ENCODE measurements around the gene NEDD4L.
"Not testable (repeated sequence)": the region's sequence is repeated elsewhere in the genome, so short reads cannot be mapped to it uniquely, and the experiment has no call there.

The NEDD4L gene

DNA sequence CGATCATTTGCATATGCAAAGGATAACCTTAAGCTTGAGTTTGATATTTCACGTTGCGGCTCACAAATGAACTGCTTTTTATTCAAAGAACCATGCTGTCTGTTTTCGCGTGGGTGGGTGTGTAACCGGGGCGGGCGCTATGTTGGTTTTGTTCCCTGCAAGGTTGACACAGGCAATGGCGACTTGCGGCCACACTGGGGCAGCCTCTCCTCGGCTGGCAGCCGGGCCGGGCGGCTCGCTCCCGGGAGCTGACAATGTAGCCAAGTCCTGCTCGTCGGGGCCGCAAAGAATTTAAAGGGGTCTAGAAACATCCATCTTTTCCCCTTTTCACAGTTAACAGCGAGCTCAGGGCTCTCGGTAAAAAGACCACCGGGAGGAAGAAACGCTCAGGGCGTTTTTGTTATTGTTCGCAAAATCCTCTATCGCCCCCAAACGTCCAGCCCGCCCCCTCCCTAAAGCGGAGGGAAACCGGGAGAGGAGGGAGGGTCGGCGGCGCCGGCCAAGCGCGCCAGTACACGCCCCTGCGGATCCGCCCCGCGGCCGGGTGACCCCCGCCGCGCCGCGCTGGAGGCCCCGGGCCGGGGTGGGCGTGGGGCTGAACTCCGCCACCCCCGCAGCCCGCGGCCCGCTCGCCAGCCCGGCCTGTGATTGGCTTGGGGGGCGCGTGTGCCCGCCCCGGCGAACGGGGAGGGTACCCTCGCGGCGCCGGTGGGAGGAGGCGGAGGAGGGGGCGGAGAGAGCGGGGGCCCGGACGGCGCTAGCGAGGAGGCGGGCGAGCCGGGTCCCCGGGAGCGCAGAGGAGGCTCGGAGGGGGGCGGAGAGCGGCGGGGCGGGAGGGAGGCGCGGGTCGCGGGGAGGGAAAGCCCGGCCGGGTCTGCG, at the start of gene NEDD4L:
Gene NEDD4L, plus strand, starts transcription at position 736 of the 879 bp plus-strand sequence. CDS start 435 bp downstream, outside the sequence.
- DNase-seq = peak; percentile 6

DNA sequence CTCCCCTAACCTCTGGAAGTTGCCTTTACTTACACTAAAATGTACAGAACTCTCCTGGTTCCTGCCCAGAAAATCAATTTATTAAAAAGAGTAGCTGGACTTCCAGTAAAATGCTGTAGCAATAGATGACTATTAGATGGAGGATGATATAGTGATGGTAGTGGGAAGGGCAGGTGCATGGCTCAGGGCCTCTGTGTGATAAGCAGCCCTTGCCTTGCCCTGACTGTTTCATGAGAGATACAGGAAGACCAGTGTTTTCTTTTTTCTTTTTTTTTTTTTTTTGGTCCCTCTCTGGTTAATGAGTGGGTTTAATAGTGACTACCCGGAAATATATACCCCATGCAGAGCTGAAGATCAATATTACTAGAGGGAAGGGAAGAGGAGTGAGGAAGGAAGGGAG, 48.7 kb upstream of the NEDD4L start:
- DNase-seq = no peak

DNA sequence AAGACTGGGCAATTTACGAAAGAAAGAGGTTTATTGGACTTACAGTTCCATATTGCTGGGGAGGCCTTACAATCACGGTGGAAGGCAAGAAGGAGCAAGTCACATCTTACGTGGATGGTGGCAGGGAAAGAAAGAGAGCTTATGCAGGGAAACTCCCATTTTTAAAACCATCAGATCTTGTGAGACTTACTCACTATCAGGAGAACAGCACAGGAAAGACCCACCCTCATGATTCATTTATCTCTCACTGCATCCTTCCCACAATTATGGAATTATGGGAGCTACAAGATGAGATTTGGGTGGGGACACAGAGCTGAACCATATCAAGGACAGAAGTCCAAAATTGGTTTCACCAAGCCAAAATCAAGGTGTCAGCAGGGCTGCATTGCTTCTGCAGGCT, 47.1 kb upstream of the NEDD4L start:
- DNase-seq = not testable (repeated sequence)

DNA sequence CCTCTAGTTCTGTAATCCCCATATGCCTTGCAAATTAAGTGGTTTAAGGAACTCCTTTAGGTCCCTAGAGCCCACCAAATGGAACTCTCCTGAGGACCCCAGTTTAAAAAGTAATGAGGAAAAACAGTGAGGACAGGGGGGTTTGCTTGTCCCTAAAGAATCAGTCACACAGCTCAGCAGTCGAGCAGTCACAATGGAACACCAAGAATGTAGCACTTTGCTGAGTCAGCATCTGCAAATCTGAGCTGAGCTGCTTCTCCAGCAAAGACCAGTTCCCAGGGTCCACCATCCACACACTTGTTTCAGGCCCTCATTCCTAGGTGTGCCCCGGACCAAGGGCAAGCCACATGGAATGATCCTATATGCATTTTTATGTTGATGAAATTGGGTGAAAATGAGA, 46.2 kb upstream of the NEDD4L start:
- no peak for DNase-seq

DNA sequence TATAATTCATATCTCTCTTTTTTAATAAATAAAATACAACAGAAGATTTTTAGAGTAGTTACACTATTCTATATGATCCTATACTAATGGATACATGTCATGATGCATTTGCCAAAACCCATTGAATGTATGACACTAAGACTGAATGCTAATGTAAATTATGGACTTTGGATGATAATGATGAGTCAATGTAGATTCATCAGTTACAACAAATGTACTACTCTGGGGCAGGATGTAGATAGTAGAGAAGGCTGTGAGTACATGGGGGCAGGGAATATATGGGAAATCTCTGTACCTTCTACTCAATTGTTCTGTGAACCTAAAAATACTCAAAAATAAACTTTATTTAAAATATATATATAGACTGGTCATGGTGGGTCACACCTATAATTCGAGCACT, 45.6 kb upstream of the NEDD4L start:
- DNase-seq = no peak

DNA sequence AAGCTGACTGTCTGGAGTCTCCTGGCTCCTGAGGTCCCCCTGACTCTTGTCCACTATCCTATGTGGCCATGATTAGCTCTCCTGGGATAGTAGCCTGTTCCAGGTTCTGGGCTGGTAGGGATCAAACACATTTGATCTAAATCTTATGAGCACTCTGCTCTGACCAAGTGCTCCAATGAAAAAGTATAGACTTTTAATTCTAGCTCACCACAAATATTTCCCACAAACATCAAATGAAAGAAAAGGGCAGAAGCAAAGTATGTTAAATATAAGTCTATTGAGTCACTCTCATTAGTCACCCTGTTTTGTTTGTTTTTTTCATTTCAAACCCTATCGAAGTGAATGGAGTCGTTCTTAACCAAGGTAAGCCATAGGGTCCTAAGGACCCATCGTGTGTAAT, 39.7 kb upstream of the NEDD4L start:
- no peak for DNase-seq

DNA sequence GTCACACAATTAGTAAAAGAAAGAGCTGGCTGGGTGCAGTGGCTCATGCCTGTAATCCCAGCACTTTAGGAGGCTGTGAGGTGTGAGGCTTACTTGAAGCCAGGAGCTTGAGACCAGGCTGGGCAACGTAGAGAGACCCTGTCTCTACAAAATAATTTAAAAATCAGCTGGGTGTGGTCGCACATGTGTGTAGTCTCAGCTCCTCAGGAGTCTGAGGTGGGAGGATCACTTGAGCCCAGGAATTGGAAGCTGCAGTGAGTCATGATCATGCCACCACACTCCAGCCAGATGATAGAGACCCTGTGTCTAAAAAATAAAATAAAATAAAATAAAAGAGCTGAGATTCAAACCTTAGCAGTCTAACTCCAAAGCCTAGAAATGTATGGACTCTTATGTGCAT, 39.0 kb upstream of the NEDD4L start:
- DNase-seq = no peak

DNA sequence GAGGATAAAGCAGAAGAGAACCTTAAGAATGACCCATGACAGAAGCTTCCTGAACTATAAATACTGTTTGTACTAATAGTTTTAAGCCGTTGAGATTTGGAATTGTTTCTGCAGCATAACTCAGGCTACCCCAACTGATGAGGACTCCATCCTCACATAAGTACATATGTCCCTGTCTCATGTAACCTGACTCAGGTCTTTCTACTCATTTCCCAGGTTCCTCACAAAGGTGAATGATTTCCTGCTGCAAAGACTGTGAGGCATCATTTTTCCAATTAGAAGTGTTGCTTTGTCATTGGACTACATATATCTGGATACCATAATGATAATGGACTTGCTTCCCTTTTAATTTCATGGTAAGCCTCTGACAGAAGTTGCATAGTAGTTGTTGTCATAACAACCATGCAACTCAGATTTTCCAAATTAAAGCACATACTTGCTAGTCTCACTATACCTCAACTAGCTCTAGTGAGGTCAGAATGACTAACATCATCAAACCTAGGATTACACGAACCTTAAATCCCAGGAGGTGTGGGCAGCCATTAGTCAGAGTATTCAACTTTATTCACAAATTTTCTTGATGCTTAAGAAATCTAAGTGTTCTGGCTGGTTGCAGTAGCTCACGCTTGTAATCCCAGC, 38.0 kb upstream of the NEDD4L start:
- no peak for DNase-seq

DNA sequence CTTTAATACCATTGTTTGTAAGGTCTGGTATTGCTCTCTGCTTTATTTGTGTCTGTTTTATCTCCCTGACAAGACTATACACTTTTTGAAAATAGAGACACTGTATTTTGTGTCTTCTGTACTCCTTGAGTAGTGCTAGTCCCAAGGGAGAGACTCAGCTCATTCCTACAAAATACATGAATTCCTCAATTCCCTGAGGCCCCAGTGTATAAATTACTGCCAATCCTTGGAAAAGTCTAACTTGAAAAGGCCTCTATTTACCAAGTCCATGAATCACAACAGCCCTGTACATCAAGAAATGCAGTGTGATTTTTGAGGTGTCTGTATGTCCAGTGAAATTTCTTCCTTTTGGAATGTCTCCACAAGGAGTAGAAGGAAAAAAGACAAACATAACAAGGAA, 34.9 kb upstream of the NEDD4L start:
- DNase-seq = no peak

DNA sequence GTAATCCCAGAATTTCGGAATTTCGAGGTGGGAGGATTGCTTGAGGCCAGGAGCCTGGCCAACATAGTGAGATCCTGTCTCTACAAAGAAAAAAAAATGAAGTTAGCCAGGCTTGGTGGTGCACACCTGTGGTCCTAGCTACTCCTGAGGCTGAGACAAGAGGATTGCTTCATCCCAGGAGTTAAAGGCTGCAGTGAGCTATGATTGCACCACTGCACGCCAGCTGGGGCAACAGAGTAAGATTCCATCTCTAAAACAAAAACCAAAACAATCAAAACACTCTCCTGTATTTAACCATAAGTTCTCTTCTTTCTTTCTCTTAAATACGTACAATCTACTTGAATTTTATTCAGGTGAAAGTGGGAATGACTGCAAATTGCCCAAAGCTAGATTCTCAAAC, 33.8 kb upstream of the NEDD4L start:
- DNase-seq = no peak

DNA sequence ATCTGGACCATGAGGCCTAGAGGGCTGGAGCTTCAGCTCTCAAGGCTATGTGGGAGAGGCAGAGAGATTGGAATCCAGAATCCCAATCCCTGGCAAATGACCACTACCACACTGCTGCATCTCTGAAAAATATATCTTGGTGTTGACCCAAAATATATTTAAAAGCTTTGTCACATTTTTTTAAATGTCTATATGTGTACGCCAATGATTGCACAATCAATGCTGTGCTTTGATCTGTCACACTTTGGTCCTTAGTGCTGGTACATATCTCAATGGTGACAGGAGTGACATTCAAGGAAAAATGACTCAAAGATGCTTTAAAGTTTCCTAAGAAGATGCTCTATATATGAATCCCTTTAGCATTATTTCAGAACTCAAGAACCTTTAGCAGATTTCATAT, 31.7 kb upstream of the NEDD4L start:
- DNase-seq = no peak

DNA sequence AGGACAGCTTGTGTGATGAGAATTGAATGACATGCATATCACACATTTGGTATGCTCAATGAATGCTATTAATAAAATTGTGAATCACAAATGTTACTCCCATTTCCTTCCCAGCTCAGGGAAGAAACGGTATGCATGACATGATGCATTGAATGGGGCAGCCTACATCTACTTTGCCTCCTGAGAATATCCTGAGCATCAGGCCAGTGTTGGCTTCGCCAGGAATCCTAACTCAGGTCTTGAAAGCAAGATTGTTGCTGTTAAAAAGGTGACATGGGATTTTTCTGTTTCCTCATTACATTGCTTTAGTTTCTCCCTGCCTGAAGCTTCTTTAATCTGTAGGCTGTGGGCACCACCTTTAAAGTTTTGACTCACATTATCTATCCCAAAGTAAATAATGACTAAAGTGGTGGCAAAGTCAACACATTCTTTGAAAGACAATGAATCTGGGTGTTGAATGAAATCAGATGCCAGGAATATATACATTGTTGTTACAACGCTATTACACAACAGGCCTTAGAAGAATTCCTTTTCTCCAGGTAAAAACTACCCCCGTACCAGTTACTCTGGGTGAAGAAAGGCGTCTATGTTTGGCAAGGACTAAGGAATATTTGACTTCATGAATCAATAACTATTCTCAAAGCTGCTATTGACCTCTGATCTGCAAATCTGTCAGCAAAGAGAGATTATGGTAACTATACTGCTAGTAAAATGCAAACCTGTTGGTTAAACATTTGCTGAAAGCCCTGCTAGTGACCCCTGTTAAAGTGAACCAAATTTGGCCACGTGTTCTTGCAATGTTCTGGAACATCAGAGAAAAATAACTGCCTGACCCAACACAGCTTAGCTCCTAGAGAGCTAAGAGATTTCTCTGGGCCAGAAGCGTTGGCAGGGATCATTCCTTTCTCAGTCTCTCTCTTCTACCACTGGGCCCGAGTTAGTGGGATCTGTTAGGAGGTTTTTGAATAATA, 30.5 kb upstream of the NEDD4L start:
- no peak for DNase-seq

DNA sequence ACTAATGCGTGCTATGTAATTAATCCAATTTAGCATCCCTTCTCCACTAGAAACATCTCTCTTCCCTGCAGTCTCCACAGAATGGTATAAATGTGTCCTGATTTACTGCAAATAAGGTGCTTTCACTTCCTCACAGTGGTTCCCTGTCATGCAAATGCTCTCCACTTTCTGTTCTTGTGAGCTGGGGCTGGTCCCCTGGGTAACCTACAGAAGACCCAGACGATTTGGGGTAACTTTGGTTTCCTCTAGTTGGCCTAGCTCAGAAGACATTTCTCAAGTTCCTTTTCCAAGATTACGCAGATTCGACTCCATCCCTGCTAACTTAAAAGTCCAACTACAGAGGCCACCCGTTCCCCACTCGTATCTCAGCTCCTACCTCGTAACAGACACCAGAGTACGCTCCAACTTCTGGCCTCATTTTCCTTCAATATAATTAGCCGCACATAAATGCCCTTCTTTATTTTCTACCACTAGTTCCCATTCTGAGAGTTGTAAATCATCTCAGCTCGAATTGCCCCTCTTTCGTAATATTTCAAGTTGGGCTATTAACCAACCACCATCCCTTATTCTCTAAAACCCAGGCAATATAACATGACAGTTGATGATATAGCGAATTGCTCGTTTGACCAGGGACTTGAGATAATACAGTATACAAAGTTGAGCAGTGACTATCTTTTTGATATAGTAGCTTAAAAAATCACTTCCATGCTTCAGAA, 28.8 kb upstream of the NEDD4L start:
- no peak for DNase-seq

DNA sequence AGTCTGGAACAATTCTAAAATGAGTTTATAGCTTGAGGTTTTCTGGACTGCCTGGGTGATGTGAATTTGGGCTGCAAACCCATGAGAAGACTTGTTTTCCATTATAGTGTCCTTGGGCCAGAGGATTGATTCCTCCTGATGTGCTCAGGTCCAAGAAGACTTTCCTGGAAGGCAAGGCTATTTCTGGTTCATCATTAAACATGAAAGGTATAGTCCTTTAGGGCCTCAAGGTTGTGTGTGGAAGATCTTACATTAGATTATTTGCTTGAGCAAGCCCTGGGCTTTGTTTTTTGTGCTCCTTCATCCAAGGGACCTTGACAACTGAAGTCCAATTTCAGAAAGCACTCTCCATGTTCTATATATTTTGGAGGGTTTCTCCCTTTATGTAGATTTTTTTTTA, 26.8 kb upstream of the NEDD4L start:
- no peak for DNase-seq

DNA sequence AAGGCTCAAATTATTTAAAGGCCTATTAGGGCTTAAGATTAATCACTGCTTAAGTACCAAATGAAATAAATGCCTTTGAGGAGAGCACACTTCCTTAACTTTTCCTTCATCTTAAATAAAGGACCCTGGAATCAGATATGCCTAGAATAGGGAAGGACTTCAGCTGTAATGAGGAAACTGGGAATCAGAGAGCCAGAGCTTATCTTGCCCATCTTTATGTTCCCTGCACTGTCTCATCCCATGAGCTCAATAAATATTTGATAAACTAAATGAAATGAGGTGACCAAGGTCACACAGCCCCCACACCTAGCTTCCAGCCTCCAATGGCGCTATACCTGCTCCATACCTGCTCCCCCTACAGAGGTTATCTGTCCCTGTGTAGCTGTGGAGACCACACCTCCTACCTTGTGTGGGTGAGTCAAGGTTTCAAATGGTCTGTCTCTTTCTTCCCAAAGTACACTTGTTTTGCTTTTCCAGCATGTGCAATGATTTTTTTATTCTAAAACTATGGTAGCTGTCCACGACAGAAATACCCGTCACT, 23.4 kb upstream of the NEDD4L start:
- DNase-seq = no peak

DNA sequence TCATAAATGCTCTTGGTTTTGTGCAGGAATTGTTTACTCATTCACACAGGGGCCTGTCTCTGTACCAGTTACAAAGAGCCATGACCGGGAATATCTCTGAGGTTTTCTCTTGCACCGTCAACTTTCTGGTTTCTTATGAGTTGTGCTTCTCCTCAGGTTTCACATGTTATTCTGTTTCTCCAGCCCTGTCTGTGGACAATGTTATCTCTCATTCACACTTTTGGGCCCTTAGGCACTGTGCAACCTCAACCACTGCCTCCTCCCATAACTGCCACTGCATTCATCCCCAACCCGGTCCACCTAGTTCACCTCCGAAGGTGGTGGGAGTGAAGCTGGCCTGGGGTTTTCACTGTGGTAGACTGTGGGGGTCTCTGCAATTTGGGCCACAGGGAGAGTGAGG, 22.5 kb upstream of the NEDD4L start:
- no peak for DNase-seq

DNA sequence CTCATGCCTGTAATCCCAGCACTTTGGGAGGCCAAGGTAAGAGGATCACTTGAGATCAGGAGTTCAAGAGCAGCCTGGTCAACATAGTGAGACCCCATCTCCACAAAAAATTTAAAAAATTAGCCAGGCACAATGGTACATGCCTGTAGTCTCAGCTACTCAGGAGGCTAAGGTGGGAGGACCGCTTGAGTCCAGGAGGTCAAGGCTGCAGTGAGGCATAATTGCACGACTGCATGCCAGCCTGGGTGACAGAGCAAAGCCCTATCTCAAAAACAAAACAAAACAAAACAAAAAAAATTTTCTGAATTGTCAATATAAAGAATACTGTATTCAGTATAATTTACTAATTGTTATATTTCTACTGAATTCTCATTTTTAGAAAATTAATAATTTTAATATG, 20.9 kb upstream of the NEDD4L start:
- no peak for DNase-seq

DNA sequence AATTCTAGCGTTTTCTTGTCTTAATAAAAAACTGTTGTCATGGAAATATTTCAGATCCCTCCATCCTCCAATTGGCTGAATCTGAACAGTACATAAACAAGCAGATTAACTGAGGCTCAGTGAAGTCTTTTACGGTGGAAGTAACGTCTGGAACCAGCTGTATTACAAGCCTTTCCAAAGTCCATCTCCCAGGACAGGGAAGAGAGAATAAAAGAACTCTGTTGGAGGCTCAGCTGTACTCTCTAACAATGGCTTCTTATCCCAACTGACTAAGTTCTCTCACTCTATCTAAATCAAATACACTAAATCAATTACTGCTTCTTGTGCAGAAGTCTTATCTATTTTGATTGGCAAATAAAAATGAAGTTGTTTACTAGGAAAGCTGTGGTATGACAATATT, 19.9 kb upstream of the NEDD4L start:
- DNase-seq = no peak

DNA sequence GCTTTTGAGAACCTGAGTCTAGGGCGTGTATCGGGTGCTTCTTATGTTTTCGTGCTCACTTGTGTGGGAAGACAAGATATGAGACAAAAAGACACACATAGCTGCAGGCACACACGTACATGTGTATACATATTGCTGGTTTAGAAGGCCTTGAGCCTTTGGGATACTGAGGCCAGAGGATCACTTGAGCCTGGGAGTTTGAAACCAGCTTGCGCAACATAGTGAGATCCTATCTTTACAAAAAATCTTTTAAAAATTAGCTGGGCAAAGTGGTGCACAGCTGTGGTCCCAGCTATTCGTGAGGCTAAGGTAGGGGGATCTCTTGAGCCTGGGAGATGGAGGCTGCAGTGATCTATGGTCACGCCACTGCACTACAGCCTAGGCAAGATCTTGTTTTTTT, 18.8 kb upstream of the NEDD4L start:
- DNase-seq = no peak

DNA sequence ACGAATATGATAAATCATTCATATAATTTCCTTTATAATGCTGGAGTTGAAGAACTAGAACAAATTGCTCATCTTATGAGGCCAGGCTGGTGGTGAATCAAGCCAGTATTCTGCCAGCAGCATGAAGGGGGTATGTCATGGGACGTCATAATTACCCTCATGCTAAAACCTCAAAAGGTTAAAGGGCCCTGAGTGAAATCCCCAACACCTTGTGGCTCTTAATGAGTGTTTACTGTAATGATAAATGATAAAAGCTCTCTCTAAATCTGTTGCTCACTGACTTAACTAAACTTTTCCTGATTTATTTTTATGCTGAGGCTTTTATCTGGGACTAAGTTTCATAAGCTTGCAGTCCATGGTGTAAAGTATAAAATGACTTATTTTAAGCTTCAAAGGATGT, 18.3 kb upstream of the NEDD4L start:
- no peak for DNase-seq

DNA sequence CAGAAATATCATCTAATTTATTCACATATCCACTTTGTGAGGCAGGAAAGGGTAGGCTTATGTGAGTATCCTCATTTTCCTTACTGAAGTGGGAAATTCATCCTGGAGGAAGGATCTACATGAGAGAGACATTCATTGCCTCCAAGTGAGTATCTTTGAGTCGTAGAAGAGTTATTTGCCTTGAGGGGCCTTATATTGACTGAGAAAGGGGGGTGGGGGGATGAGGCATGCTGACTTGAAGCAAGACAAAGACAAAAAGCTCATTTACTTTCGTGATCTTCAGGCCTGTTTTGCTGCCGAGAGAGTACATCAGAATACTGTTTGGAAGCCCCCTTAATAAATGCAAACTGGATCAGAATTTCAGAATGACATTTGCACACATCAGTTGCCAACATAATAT, 17.6 kb upstream of the NEDD4L start:
- DNase-seq = no peak

DNA sequence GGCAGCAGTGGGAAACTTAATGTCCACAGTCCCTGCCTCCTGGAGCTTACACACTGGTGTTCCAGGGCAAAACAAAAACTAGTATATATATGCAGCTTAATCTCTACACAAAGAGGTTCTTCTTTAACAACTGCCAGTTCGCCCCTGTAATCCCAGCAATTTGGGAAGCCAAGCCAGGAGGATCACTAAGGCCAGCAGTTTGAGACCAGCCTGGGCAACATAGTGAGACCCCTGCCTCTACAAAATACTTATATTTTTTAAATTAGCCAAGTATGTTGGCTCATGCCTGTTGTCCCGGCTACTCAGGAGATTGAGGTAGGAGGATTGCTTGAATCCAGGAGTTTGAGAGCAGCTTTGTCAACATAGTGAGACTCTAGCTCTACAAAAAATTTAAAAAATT, 17.2 kb upstream of the NEDD4L start:
- no peak for DNase-seq
